ENCODE data around the gene SRRM3. TPM values are rescaled to one million over a fixed set of nuclear protein-coding genes. Genes with fewer than 3 reads are reported as not detected.

Gene SRRM3
- total RNA-seq, 1 experiment from 2014 or later: 12.7 TPM

DNA sequence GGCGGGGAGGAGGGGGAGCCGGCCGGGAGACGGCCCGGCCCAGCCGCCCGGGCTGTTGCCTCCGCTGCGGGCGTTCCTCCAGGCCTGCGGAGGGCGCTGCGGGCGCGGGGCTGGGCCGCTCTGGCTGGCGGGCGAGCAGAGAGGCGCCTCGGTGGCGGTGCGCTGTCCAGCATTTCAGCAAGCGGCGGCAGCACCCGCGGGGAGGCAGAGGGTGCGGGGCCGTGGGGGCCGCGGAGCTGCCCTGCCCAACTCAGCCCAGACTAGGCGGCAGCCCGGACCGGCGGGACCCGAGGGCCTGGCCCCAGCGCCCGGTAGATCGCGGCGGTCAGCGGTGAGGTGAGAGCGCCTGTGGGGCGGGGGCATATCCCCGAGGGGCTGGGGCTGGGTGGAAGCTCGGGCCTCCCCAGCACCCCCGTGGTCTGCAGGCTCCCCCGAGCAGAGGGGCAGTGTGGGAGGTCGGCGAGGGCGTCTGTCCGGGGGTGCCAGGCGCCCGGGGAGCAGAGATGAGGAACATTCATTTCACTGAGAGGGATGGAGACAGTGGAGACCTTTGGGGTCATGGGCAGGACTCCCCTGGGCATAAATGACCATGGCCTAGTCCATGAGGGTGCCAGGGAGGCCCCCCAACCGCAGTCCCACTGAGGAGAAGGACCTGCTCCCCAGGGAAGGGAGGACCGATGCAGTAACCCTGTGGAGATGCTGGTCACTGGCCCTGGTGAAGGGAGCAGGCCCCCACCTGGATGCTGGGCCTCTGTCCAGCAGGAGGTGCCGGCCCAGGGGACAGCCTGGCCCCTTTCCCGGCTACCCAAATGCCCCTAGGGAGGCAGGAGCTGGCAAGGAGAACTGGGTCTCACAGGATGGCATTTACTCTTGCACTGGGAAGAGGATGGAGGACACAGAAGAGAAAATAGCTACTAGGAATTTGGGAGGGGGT, at the start of gene SRRM3 (continued):
- TF ChIP-seq REST (IDR thresholded peaks at IDR 0.05; ENCODE audit: low read depth): peak; percentile 82

DNA sequence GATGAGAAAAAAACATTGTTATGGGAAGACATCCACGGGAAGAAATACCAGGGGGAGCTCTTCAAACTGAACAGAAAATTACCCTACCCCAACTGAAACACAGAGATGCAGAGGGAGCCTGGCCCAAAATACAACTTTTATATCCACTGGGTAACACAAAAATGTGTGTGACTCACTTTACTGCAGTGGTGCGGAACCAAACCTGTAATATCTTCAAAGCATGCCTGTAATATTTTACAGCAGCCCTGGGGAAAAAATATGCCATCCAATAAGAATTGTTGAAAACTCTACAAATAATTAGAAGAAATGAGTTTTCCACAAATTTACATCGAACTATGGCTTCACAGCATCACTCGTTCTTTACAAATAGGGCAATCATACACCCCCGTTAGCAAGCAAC, 49.8 kb upstream of the SRRM3 start:
- Histone ChIP-seq H2AFZ (ENCODE audit: low read depth, low read length, poor library complexity, severe bottlenecking) (no peak overlapping the region), H3K27ac (ENCODE audit: low read depth, low read length) (no peak overlapping the region), H3K79me2 (ENCODE audit: insufficient read depth, low read length) (no peaks in the 10 kb centered on the region), H3K9me2 (ENCODE audit: insufficient read depth) (no peaks in the 10 kb centered on the region), H3K27me3 (ENCODE audit: insufficient read depth, low read length) (no peaks in the 10 kb centered on the region), H4K20me1 (ENCODE audit: insufficient read depth) (no peaks in the 10 kb centered on the region), H3K4me3 (replicated peaks in 1 of 2; ENCODE audit: low read depth in 1 of 2, low read length in 2 of 2) (no peak overlapping the region), H3K4me1 (ENCODE audit: control insufficient read depth in 1 of 2, insufficient read depth in 2 of 2, low read length in 2 of 2) (peaks cover 0 to 7% of the 10 kb centered on the region in 2 experiments; a peak in 2 of 4 replicates), H3K36me3 (ENCODE audit: control insufficient read depth in 1 of 2, insufficient read depth in 2 of 2, low read length in 2 of 2) (no peaks in the 10 kb centered on the region), H3K9ac (ENCODE audit: low read length) (no peak overlapping the region), H3K4me2 (ENCODE audit: low read length) (no peak overlapping the region), H3K9me3 (ENCODE audit: control insufficient read depth in 1 of 2, insufficient read depth in 1 of 2, low read depth in 1 of 2, low read length in 2 of 2) (no peaks in the 10 kb centered on the region)
- no peak for TF ChIP-seq CEBPB (IDR thresholded peaks at IDR 0.05; ENCODE audit: low read depth)
- no peak for TF ChIP-seq SP1 (IDR thresholded peaks at IDR 0.05; ENCODE audit: low read depth)
- TF ChIP-seq EZH2phosphoT487 (IDR thresholded peaks at IDR 0.05; ENCODE audit: borderline replicate concordance): no peak
- TF ChIP-seq, protein P1, sequence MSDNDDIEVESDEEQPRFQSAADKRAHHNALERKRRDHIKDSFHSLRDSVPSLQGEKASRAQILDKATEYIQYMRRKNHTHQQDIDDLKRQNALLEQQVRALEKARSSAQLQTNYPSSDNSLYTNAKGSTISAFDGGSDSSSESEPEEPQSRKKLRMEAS (IDR thresholded peaks at IDR 0.05): no peak
- no peak for TF ChIP-seq POLR2AphosphoS5 (IDR thresholded peaks at IDR 0.05; ENCODE audit: low read depth, low read length)
- no peak for TF ChIP-seq REST (IDR thresholded peaks at IDR 0.05; ENCODE audit: low read depth)
- no peak for TF ChIP-seq JUND (IDR thresholded peaks at IDR 0.05)
- TF ChIP-seq POLR2A (IDR thresholded peaks at IDR 0.05; ENCODE audit: borderline replicate concordance, extremely low read depth, insufficient read depth, insufficient read length): no peak
- TF ChIP-seq EZH2 (IDR thresholded peaks at IDR 0.05): no peak
- TF ChIP-seq, protein P2, sequence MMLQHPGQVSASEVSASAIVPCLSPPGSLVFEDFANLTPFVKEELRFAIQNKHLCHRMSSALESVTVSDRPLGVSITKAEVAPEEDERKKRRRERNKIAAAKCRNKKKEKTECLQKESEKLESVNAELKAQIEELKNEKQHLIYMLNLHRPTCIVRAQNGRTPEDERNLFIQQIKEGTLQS (IDR thresholded peaks at IDR 0.05): no peak
- TF ChIP-seq ZNF274 (IDR thresholded peaks at IDR 0.05; ENCODE audit: low read depth, low read length): no peak
- no peak for TF ChIP-seq CBX3 (IDR thresholded peaks at IDR 0.05; ENCODE audit: low read depth)
- BruUV-seq (replicated peaks): no TSS peak
- RAD21 ChIA-PET (ENCODE audit: low non-redundant PET in 1 of 2, low total read pairs in 2 of 2, uncharacterized antibody in 2 of 2, unreplicated experiment in 2 of 2): no interaction called here
- CTCF ChIA-PET: no interaction called here
- ATAC-seq (no peak), DNase-seq (ENCODE audit: low read depth, low spot score) (no peak)
- POLR2A ChIA-PET: no interaction called here
- intact Hi-C loops (cut with micrococcal nuclease): no loop called here

Data from HCT116 (cell line).